ENCODE data around the gene RRP1B.

RRP1B gene

DNA sequence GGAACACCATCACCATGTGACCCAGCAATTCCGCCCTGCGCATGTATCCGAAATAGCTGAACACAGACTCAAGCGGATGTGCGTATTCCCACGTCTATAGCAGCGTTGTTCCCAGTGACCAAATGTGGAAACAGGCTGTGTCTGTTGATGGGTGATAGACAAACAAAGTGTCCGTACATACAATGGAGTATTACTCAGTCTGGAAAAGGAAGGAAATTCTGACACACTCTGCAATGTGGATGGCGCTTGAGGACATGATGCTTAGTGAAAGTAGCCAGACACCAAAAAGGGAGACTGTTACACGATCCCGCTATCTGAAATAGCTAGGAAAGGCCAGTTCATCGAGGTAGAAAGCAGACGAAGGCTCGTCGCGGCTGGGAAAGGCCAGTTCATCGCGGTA is 85.4 kb downstream of the RRP1B start:
- H3K9ac ChIP-seq, result no peak overlapping the region
- TF ChIP-seq, protein P1, sequence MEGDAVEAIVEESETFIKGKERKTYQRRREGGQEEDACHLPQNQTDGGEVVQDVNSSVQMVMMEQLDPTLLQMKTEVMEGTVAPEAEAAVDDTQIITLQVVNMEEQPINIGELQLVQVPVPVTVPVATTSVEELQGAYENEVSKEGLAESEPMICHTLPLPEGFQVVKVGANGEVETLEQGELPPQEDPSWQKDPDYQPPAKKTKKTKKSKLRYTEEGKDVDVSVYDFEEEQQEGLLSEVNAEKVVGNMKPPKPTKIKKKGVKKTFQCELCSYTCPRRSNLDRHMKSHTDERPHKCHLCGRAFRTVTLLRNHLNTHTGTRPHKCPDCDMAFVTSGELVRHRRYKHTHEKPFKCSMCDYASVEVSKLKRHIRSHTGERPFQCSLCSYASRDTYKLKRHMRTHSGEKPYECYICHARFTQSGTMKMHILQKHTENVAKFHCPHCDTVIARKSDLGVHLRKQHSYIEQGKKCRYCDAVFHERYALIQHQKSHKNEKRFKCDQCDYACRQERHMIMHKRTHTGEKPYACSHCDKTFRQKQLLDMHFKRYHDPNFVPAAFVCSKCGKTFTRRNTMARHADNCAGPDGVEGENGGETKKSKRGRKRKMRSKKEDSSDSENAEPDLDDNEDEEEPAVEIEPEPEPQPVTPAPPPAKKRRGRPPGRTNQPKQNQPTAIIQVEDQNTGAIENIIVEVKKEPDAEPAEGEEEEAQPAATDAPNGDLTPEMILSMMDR (IDR thresholded peaks at IDR 0.05), result no peak
- no peaks in the 10 kb centered on the region for H3K4me1 ChIP-seq
- no peak overlapping the region for H3K27ac ChIP-seq
- no peaks in the 10 kb centered on the region for H3K36me3 ChIP-seq (ENCODE audit: control insufficient read depth, insufficient read depth, low read length)
- H3K9me3 ChIP-seq (ENCODE audit: control insufficient read depth, low read length), result no peaks in the 10 kb centered on the region
- no peaks in the 10 kb centered on the region for H3K27me3 ChIP-seq (ENCODE audit: control insufficient read depth, insufficient read depth, low read length)
- no peak overlapping the region for H3K4me2 ChIP-seq (ENCODE audit: low read length)
- H2AFZ ChIP-seq, result no peak overlapping the region
- no peak overlapping the region for H3K4me3 ChIP-seq (ENCODE audit: low read depth, low read length)
- H3K79me2 ChIP-seq, result no peaks in the 10 kb centered on the region

Data from parathyroid adenoma (tissue), 2 donors.